Measurements from ENCODE around the gene ATG9B.
"Not testable (repeated sequence)": the region's sequence is repeated elsewhere in the genome, so short reads cannot be mapped to it uniquely, and the experiment has no call there.

Gene ATG9B

DNA sequence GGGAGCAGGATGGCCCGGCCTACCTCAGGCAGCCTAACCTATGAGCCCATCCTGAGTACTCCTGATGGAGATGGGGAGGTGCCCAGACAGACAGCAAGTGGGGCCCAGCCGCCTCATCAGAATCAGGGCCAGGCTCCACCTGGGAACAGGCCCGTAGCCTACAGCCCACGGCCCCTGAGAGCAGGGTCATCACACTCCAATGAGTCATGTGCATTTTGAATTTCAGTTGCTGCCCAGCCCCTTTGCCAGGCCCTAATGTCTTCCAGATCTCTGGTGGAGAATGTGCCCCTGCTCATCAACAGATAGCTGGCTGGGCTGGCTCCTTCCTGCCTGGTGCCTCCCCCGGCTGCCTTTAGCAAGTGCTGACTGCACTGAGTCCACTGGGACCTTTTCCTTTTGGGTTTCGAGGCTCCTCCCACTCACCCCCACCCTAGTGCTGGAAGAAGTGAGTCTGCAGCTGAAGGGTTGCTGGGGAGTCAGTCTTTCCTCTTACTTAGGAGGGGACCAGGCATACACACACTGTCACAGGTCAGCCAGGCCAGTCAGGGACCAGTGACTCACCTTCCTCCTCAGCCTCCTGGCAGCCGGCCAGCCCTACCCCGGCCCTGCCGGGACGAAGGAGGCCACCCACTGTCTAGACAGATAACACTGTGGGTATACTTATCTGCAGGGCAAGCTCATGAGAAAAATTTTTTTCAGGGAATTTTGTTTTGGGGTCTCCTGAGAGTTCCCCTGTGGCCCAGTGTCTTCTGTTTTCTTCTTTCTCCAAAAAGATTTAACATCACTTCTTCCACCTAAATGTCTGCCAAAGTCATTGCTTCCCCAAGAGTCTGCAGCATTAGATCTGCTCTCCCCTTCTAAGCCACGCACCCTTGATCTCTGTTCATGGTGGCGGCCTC lies 14.9 kb upstream of the ATG9B start:
- DNase-seq (ENCODE audit: low read depth, low spot score) = peak; percentile 49

GRCh38 chr7:151035902-151036301 lies 11.6 kb upstream of the ATG9B start:
- DNase-seq (ENCODE audit: low read depth, low spot score) = no peak

DNA sequence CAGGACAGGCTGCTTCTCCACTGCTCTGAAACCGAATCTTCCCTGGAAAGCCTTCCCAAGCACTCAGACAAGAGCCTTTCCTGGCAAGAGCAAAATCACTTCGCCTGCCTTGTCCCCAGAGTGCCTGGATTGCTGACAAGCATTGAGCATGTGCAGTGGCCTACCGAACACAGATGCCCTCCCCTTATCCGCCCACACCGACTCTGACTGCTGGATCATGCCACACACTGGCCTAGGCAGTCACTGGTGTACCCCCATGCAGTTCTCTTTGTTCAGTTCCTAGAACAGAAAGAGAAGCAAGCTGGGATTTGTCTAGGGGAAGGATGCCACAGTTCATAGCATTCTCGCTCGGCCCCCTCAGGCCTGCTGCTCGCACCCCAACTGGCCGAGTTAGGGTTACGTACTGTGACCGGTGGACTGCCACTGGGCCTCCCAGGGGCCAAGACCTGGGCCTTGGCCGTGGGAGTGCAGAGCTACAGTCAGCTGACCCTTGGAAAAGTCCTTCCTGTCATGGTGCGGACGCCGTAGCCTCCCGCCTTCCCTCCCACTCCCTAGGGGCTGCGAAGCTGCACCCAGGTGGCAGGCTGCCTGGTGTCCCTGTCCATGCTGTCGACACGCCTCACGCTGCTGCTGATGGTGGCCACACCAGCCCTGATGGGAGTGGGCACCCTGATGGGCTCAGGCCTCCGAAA lies 10.9 kb upstream of the ATG9B start:
- DNase-seq (ENCODE audit: low read depth, low spot score) = no peak

DNA sequence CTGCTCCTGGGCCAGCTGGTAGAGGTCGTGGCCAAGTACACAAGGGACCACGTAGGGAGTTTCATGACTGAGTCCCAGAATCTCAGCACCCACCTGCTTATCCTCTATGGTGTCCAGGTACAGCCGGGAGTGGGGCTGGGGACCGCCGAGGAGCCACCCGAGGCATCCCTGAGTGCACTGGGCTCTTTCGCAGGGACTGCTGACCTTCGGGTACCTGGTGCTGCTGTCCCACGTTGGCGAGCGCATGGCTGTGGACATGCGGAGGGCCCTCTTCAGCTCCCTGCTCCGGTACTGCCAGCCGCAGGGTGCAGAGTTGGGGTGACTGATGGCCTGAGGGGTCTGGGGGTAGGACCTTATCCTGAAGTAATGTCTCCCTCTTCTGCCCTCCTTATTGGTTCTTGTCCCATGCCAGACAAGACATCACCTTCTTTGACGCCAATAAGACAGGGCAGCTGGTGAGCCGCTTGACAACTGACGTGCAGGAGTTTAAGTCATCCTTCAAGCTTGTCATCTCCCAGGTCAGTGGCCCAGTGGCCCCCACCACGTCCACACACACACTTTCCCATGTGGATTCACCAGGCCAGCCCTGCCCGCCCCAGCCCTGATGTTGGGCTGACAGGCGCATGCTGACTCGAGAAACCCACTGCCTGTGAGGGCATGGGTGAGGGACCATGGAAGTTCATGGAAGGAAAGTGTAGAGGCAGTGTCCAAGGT lies 10.2 kb upstream of the ATG9B start:
- DNase-seq (ENCODE audit: low read depth, low spot score) = no peak

- DNase-seq (ENCODE audit: low read depth, low spot score) = no peak
These were observed 9.6 kb upstream of the ATG9B start for GRCh38 chr7:151033864-151034249.

DNA sequence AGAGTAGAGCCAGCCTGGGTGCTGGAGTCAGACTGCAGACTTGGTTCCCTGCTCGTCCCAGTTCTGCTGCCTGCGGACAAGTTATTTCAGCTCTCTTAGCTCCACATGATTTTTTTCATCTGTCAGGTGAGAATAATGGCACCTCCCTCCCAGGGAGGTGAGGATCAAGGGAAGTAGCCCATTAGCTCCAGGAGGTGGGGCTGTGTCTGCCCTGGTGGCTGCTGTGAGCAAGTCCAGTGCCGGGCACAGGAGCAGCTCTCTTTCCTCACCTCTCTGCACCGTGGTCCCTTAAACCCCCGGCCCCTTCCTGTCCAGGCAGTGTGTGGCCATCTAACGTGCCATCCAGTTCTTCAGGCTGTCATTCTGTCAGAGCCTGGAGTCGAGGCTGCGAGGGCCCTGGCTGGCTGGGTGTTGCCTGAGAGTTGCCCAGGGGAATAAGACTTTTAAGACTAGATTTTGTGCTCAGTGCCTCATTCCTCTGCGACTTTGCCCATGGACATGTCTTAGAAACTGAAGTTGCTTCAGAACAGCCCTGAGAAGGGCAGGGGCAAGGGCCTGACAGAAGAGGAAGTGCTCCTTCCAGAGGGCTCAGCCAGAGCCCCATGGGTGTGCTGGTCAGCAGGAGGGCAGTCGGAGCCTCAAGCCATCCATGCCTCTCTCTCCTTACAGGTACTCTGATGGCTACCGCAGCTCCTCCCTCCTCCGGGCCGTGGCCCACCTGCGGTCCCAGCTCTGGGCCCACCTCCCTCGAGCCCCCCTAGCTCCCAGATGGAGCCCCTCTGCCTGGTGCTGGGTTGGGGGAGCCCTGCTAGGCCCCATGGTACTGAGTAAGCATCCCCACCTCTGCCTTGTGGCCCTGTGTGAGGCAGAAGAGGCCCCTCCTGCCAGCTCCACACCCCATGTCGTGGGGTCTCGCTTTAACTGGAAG lies 8.9 kb upstream of the ATG9B start:
- DNase-seq (ENCODE audit: low read depth, low spot score) = no peak

DNA sequence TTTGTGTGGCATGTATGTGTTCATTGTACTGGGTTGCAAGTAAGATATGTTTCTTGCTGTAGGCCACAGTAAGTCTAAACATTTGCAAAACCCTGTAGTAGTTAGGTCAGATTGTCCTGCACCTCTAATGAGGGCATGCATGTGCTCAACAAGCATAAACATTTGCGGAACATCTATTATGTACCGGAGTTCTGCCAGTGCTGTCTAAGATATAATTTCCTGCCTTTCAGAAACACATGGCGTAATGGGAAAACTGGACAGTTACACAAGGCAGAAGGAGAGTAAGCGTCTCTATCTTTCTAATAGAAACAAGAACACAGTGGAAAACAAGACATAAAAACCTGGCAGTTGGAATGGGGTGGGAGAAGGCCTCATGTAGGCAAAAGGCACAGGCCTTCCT lies 6.7 kb upstream of the ATG9B start:
- no peak for DNase-seq (ENCODE audit: low read depth, low spot score)

- DNase-seq (ENCODE audit: low read depth, low spot score) = no peak
These were observed 4.7 kb upstream of the ATG9B start for GRCh38 chr7:151028948-151029501.

DNA sequence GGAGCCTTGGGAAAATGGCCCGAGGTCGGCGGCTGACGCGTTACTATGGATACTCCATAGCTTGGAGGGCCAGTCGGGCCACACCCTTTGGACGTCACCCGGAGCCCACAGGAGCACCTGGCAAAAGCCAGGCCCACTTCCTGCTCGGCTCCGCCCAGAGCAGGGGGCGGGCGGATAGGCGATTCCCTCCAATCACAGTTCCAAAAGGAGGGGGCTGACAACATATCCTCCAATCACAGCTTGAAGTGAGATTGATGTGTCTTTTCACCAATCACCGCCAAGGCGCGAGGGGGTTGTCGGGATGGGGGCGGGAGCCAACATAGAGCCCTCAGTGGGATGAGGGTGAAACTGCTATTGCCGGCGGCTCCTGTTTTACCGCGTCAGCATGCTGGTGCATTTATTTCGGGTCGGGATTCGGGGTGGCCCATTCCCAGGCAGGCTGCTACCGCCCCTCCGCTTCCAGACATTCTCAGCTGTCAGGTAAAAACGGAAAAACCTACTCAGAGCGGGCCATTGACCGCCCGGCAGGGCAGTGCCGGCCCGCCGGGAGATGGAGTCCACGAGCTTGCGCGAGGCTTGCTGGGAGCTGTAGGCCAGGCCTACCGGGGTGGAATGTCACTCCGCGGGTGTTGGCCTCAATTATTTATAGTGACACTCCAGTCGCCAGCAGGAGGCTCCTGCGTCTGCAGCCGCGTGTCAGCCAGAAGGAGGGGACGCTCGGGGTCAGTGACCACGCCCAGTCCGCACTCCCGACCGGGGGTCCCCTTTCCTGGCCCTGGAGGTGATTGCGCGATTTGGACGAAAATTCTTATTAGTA lies 4.0 kb upstream of the ATG9B start, which contains the start of gene ABCB8:
TSS of gene ABCB8 (plus strand) at position 320 of the 817 bp plus-strand sequence. CDS start at position 386, 66 bp downstream.
- DNase-seq (ENCODE audit: low read depth, low spot score) = peak; percentile 98

- DNase-seq (ENCODE audit: low read depth, low spot score) = not testable (repeated sequence)
These were observed 3.4 kb upstream of the ATG9B start for GRCh38 chr7:151027728-151028130.

DNA sequence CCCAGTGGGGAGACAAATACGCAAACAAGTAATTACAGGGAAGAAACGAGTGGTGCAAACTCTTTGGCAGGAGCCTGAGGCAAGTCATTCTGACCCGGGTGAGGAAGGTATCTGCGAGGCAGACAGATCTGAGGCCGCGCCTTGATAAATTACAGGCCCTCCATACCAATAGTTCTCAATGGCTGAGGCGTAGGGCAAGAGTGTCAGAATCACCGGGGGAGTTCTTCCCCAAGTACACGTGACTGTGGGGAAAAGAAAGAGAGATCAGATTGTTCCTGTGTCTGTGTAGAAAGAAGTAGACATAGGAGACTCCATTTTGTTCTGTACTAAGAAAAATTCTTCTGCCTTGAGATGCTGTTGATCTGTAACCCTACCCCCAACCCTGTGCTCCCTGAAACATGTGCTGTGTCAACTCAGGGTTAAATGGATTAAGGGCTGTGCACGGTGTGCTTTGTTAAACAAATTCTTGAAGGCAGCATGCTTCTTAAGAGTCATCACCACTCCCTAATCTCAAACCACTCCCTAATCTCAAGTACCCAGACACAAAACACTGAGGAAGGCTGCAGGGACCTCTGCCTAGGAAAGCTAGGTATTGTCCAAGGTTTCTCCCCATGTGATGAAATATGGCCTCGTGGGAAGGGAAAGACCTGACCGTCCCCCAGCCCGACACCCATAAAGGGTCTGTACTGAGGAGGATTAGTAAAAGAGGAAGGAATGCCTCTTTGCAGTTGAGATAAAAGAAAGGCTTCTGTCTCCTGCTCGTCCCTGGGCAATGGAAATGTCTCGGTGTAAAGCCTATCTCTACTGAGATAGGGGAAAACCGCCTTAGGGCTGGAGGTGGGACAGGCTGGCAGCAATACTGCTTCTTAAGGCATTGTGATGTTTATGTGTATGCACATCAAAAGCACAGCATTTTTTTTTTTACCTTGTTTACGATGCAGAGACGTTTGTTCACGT lies 2.8 kb upstream of the ATG9B start:
- not testable (repeated sequence) for DNase-seq (ENCODE audit: low read depth, low spot score)

DNA sequence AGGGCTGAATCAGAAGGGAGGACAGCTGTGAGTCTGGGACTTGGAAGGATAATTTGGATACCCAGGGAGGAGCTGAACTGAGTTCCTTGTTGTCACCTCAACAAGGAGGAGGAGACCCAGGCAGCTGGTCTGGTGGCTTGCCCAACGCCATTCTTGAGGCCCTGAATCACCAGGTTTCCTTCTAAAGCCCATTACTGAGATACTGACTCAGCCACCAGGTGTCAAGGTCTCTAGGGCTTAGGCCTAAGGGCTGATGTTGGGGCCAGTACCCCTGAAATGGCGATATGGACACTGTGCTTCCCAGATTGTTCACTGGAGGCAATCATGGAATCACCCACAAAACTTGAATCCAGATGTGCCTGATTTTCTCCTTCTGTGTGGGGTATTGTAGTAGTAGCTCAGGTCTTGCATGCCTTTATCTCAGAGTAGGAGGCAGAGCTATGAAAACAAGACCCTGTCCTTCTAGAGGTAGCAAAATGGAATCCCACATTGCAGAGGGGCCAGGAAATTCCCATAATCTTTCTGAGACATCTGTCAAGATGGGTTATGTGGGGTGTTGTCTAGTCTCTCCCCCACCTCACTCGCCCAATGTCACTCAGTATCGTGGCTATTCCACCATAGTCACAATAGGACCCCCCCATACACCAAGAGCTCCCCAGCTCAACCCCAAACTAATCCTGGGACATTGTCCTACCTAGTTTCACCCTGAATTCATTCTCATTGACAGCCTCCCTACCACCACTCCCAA lies 1.8 kb upstream of the ATG9B start:
- no peak for DNase-seq (ENCODE audit: low read depth, low spot score)

DNA sequence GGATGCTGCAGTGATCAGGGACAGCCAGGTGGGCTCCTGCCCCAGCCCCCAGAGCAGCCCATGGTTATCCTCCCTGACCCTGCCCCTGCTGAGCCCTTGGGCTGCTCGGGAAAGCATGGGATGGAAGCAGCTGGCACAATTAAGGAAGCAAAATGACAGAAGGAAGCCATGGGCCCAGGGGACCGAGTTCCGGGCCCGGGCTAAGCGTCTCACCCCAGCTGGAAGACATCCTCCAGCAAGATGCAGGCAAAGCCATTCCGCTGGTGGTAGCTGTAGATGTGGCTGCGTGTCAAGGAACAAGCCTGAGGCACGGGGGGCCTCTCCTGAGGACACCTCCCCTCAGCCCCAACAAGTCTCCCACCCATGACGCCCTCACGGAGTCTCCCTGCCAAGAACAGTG lies 1.1 kb downstream of the ATG9B start:
- no peak for DNase-seq (ENCODE audit: low read depth, low spot score)

- no peak for DNase-seq (ENCODE audit: low read depth, low spot score)
These were observed 4.1 kb downstream of the ATG9B start for GRCh38 chr7:151020231-151020630.

GRCh38 chr7:151019130-151019447 lies 5.2 kb downstream of the ATG9B start:
- DNase-seq (ENCODE audit: low read depth, low spot score) = no peak

- no peak for DNase-seq (ENCODE audit: low read depth, low spot score)
These were observed 5.7 kb downstream of the ATG9B start for GRCh38 chr7:151018421-151019129.

- DNase-seq (ENCODE audit: low read depth, low spot score) = no peak
These were observed 6.3 kb downstream of the ATG9B start for GRCh38 chr7:151017953-151018420.

All from smooth muscle cell of the brain vasculature (primary cell).